K562 (cell line): ENCODE results near the gene SLC20A1. TPM values are rescaled to one million over a fixed set of nuclear protein-coding genes. Genes with fewer than 3 reads are reported as not detected.
"Not testable (repeated sequence)": the region's sequence is repeated elsewhere in the genome, so short reads cannot be mapped to it uniquely, and the experiment has no call there.

Experiments
- ATAC-seq: fragments of 200-7000 bp; cut with Tn5 transposase; 3 replicates; pipeline ENCODE4 v1.9.1; 2020; ENCODE audit warnings: moderate library complexity
- BruUV-seq: library from RNA; stranded (reverse); fragments of 400-500 nt; replicated peaks from 2 replicates; lab custom pipeline; 2021; lab: Mats Ljungman, UMichigan
- CTCF ChIA-PET: fragments of 300-600 bp; formaldehyde crosslinking; extraction: SDS; loops from one replicate; lab custom pipeline; 2021; ENCODE audit warnings: low intra/inter-chr PET ratio; lab: Yijun Ruan, JAX
- POLR2A ChIA-PET: fragments of 300-600, 350-650 bp; sonication (Branson Sonifier 250); formaldehyde crosslinking; extraction: SDS; loops from one replicate; lab custom pipeline; 2021; ENCODE audit warnings: antibody characterized with exemption, inconsistent platforms; lab: Yijun Ruan, JAX
- DNase-seq, 4 experiments: peaks; one replicate each; pipeline versions ENCODE4 v3.0.0 to v3.0.0-alpha.2; 2011 to 2018; ENCODE audit warnings: low spot score in 3 of 4, mixed read lengths in 3 of 4; ENCODE audit errors: extremely low read depth in 1 of 4
- FAIRE-seq: peaks from 2 replicates; lab custom pipeline; 2011; peaks lifted over from hg19 to GRCh38; lab: Jason Lieb, UNC
- H2AFZ ChIP-seq: 2 replicates; pipeline ENCODE4 v1.6.0; 2011; ENCODE audit warnings: low read depth, low read length, control low read depth, inconsistent platforms
- H3K27ac ChIP-seq: fragments of 200-600 bp; 3 replicates; pipeline ENCODE4 v1.8.0; 2011; ENCODE audit warnings: low read depth, mild to moderate bottlenecking, control low read depth, inconsistent platforms, low read length, moderate library complexity, mixed read lengths; ENCODE audit errors: extremely low read depth
- H3K27me3 ChIP-seq, 2 experiments: fragments of 300-600 bp in 1 of 2; 2 replicates in 1 of 2; 3 replicates in 1 of 2; pipeline versions ENCODE4 v1.6.0 to v1.8.0; 2011; ENCODE audit warnings: inconsistent platforms in 2 of 2, low read length in 2 of 2, mild to moderate bottlenecking in 1 of 2, mixed read lengths in 1 of 2, moderate library complexity in 1 of 2; ENCODE audit not compliant: control insufficient read depth in 2 of 2, insufficient read depth in 2 of 2
- H3K36me3 ChIP-seq: fragments of 300-600 bp; 3 replicates; pipeline ENCODE4 v1.8.0; 2011; ENCODE audit warnings: mild to moderate bottlenecking, low read length, inconsistent platforms; ENCODE audit not compliant: control insufficient read depth, insufficient read depth
- H3K4me1 ChIP-seq, 2 experiments: fragments of 200-600 bp in 1 of 2; replicated peaks in 1 of 2; 2 replicates in 1 of 2; 3 replicates in 1 of 2; pipeline versions ENCODE4 v1.5.1 to v1.8.0; 2011; ENCODE audit warnings: inconsistent platforms in 2 of 2, low read length in 2 of 2, mild to moderate bottlenecking in 1 of 2, mixed read lengths in 1 of 2, moderate library complexity in 1 of 2; ENCODE audit not compliant: control insufficient read depth in 2 of 2, insufficient read depth in 2 of 2
- H3K4me2 ChIP-seq: 2 replicates; pipeline ENCODE4 v1.6.1; 2011; ENCODE audit warnings: low read length, control low read depth, inconsistent platforms, mixed read lengths; ENCODE audit not compliant: insufficient read depth
- H3K4me3 ChIP-seq: fragments of 200-600 bp; sonication (generic), shearing (Covaris generic); 2 replicates; pipeline ENCODE4 v1.5.1; 2016; ENCODE audit warnings: control low read depth, inconsistent platforms
- H3K79me2 ChIP-seq: fragments of 200-600 bp; 3 replicates; pipeline ENCODE4 v1.8.0; 2011; ENCODE audit warnings: low read length, inconsistent platforms; ENCODE audit not compliant: control insufficient read depth, insufficient read depth
- H3K9ac ChIP-seq, 2 experiments: 2 replicates each; pipeline versions ENCODE4 v1.6.0 to v1.6.1; 2011; ENCODE audit warnings: low read depth in 2 of 2, low read length in 2 of 2, control low read depth in 1 of 2, inconsistent platforms in 1 of 2, mild to moderate bottlenecking in 1 of 2, mixed read lengths in 1 of 2; ENCODE audit not compliant: insufficient read depth in 1 of 2
- H3K9me1 ChIP-seq: one replicate; pipeline ENCODE4 v1.6.0; 2011; ENCODE audit warnings: inconsistent platforms, mild to moderate bottlenecking, low read length, moderate library complexity; ENCODE audit not compliant: control insufficient read depth, insufficient read depth
- H3K9me3 ChIP-seq: replicated peaks from 2 replicates; pipeline ENCODE4 v1.5.1; 2011; ENCODE audit warnings: low read depth, low read length, inconsistent platforms; ENCODE audit not compliant: control insufficient read depth, insufficient read depth
- H4K20me1 ChIP-seq: replicated peaks from 2 replicates; pipeline ENCODE4 v1.6.1; 2011; ENCODE audit warnings: low read length, inconsistent platforms, mixed read lengths; ENCODE audit not compliant: control insufficient read depth, insufficient read depth
- FOXK1 ChIP-seq: sonication (generic); formaldehyde crosslinking; IDR thresholded peaks from 2 replicates; pipeline ENCODE4 v1.8.0; 2022; ENCODE audit warnings: missing genetic modification reagents, mild to moderate bottlenecking, borderline replicate concordance
- HCFC1 ChIP-seq: IDR thresholded peaks from 2 replicates; pipeline ENCODE4 v1.6.1; 2012; ENCODE audit warnings: low read depth, low read length, improper control_type of control experiment
- WGBS: fragments of 100-300 bp; shearing (Covaris generic); methylation state at CpG from one replicate; pipeline ENCODE4 v1.1.6; 2016; ENCODE audit warnings: low coverage, mixed read lengths; ENCODE audit not compliant: insufficient coverage; ENCODE audit errors: missing lambda C conversion rate; 5-methylcytosine and 5-hydroxymethylcytosine counted together
- in situ Hi-C: fragments of 300-500 bp; cut with MboI; formaldehyde crosslinking; loops from 4 replicates; pipeline ENCODE4 v1.15.0; 2018; ENCODE audit warnings: inconsistent platforms, mixed read lengths
- intact Hi-C: fragments of 100-400 bp; cut with micrococcal nuclease; formaldehyde crosslinking; loops from 2 replicates; pipeline ENCODE4 v1.14.2; 2022
- polyA plus RNA-seq, 8 experiments: library from polyadenylated mRNA; depleted of rRNA in 4 of 8; stranded (reverse) in 5 of 8; unstranded in 3 of 8; fragments of >200 nt; fragmentation: Nextera tagmentation in 2 of 8; fragmentation: Illumina TruSeq in 1 of 8; extraction: Ambion mirVana in 2 of 8; extraction: Trizol in 1 of 8; gene quantifications; 2 replicates each; pipeline versions ENCODE4 v1.2.1 to v1.2.3, GENCODE V29; 2011 to 2014; ENCODE audit warnings: inconsistent platforms in 1 of 8, missing spikeins in 1 of 8
- total RNA-seq, 7 experiments: library from RNA; depleted of rRNA in 6 of 7; stranded (reverse); fragments of >200 nt in 6 of 7; fragmentation: Illumina TruSeq in 2 of 7; extraction: Trizol in 2 of 7; gene quantifications; 2 replicates each; pipeline versions ENCODE4 v1.2.1 to v1.2.3, GENCODE V29; 2011 to 2021; ENCODE audit warnings: low replicate concordance in 1 of 7
- TF ChIP-seq, protein P1 (sequence below): fragments of 200-800 bp; sonication (Bioruptor generic); IDR thresholded peaks from 2 replicates; pipeline ENCODE4 v1.6.1; 2016; ENCODE audit warnings: missing genetic modification characterization, missing compliant biosample characterization
- TF ChIP-seq, protein P2 (sequence below): fragments of 250-450 bp; sonication (Bioruptor Pico); IDR thresholded peaks from 2 replicates; pipeline ENCODE4 v1.8.0; 2021; ENCODE audit warnings: moderate library complexity, mild to moderate bottlenecking, inconsistent platforms

Gene SLC20A1
- total and polyA plus RNA-seq, 9 of the 15 experiments (the other 6 are each of a cell fraction or from before 2014, with no cell fraction given): 53.8 to 150 (median 74.7) TPM

DNA sequence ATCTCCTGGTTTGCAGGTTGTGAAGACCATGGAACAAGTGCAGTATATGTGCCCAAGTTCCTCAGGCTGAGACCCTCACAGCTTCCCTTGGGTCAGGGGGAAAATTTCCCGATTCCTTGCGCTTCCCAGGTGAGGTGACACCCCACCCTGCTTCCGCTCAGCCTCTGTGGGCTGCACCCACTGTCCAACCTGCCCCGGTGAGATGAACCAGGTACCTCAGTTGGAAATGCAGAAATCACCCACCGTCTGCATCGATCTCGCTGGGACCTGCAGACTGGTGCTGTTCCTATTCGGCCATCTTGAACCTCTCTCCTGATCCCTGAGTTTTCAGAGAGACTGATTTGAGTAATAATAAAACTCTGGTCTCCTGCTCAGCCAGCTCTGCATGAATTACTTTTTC is 30.7 kb upstream of the SLC20A1 start (continued):
- TF ChIP-seq, protein P1, sequence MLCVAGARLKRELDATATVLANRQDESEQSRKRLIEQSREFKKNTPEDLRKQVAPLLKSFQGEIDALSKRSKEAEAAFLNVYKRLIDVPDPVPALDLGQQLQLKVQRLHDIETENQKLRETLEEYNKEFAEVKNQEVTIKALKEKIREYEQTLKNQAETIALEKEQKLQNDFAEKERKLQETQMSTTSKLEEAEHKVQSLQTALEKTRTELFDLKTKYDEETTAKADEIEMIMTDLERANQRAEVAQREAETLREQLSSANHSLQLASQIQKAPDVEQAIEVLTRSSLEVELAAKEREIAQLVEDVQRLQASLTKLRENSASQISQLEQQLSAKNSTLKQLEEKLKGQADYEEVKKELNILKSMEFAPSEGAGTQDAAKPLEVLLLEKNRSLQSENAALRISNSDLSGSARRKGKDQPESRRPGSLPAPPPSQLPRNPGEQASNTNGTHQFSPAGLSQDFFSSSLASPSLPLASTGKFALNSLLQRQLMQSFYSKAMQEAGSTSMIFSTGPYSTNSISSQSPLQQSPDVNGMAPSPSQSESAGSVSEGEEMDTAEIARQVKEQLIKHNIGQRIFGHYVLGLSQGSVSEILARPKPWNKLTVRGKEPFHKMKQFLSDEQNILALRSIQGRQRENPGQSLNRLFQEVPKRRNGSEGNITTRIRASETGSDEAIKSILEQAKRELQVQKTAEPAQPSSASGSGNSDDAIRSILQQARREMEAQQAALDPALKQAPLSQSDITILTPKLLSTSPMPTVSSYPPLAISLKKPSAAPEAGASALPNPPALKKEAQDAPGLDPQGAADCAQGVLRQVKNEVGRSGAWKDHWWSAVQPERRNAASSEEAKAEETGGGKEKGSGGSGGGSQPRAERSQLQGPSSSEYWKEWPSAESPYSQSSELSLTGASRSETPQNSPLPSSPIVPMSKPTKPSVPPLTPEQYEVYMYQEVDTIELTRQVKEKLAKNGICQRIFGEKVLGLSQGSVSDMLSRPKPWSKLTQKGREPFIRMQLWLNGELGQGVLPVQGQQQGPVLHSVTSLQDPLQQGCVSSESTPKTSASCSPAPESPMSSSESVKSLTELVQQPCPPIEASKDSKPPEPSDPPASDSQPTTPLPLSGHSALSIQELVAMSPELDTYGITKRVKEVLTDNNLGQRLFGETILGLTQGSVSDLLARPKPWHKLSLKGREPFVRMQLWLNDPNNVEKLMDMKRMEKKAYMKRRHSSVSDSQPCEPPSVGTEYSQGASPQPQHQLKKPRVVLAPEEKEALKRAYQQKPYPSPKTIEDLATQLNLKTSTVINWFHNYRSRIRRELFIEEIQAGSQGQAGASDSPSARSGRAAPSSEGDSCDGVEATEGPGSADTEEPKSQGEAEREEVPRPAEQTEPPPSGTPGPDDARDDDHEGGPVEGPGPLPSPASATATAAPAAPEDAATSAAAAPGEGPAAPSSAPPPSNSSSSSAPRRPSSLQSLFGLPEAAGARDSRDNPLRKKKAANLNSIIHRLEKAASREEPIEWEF (CRISPR knock-in tag): no peak
- TF ChIP-seq HCFC1 (no peak), FOXK1 (CRISPR knock-in tag) (no peak)
- TF ChIP-seq, protein P2, sequence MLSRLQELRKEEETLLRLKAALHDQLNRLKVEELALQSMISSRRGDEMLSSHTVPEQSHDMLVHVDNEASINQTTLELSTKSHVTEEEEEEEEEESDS (CRISPR knock-in tag): no peak

DNA sequence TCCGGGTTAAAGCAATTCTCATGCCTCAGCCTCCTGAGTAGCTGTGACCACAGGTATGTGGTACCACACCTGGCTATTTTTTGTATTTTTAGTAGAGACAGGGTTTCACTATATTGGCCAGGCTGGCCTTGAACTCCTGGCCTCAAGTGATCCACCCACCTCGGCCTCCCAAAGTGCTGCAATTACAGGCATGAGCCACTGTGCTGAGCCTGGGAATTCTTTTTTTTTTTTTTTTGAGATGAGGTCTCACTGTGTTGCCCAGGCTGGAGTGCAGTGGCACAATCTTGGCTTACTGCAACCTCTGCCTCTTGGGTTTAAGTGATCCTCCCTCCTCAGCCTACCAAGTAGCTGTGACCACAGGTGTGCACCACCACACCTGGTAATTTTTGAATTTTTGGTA is 29.9 kb upstream of the SLC20A1 start:
- H2AFZ ChIP-seq, intact Hi-C loops, BruUV-seq, FAIRE-seq, H4K20me1 ChIP-seq, H3K27me3 ChIP-seq, H3K4me2 ChIP-seq, H3K27ac ChIP-seq, H3K79me2 ChIP-seq, H3K36me3 ChIP-seq, H3K9me3 ChIP-seq, H3K4me3 ChIP-seq, ATAC-seq, POLR2A ChIA-PET, CTCF ChIA-PET, H3K9ac ChIP-seq, H3K9me1 ChIP-seq, H3K4me1 ChIP-seq, DNase-seq: not testable (repeated sequence)
- WGBS: 53% methylated on average over 2 of the region's 2 CpGs
- in situ Hi-C loops: loop anchor here (25.0 kb wide), 1 partner anchor 272 kb away; no protein-coding TSS in a partner anchor
